ENCODE measurements around the gene RHOF.

RHOF gene

DNA sequence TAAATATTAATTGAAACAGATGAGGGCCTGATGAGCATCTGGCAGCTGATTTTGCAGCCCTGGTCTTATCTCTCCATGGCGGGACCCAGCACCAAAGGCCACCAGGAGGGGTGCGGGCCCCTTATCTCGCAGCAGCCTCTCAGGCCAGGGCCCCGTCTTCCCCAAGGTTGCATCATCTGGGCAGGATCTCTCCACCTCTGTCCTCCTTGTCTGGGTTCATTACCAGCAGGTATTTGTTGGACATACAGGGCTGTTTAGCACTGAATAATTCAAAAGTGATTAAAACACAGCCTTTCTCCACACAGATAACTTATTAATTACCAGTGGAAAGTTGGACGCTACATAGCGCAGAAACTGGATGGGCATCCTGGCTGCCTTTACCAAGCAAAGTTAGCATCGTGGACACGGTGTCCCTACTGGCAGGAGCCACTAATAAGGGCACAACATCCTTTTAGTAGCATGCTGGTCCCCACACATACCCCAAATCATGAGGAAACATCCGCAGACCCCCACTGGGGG is 55.1 kb downstream of the RHOF start:
- DNase-seq = no peak

DNA sequence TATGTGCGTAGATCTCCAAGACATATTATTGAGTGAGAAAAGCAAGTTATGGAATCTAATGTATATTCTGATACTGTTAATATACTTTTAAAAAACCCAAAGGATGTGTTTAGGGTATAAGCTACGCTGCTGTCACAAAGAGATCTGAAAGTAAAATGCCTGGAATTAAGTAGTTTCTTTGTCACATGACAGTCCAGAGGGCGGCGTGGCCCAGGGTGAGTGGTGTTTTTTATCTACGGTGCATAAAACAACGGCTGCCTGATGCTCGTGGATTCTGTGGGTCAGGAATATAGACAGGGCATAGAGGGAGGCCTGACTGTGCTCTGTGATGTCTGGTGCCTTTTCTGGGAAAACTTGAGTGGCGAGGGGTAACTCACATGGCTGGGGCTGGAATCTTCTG is 59.6 kb downstream of the RHOF start:
- no peak for DNase-seq

DNA sequence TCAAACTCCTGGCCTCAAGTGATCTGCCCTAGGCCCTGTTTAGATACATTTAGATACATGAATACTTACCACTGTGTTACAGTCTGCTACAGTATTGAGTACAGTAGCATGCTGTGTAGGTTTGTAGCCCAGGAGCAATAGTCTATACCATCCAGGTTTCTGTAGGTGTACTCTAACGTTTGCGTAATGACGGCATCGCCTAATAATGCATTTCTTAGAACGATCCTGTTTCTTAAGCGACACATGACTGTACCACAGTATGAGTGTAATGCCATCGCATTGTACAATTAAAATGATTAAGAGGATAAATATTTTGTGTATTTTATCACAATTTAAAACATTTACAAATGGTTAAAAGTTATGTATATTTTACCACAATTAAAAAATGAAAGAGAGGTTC is 62.0 kb downstream of the RHOF start:
- DNase-seq = no peak

DNA sequence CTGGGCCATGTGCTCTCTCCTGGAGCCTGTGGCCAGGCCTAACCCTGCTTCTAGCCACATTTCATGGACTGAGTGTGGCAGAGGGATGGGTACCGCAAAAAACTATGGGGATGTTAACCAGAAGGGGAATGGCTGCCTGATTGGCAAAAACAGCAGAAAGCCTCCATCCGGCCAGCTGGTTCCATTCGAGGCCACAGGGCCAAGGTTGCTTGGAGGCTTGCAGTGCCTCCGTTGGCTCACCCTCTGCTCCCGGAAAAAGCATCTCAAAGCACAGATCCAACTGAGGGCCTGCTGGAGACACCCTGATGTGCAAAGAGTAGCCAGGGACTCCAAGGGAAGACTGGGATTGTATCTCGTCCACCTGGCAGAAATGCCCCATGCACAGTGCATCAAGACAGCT is 64.5 kb downstream of the RHOF start:
- no peak for DNase-seq

All from GDM1 (cell line).